GM21737 (cell line): ENCODE measurements around the gene SNED1.

Source experiments
- ATAC-seq: cut with Tn5 transposase; IDR thresholded peaks from one replicate; pipeline ENCODE4 v1.9.1; 2021; ENCODE audit warnings: mild to moderate bottlenecking, moderate library complexity; ENCODE audit not compliant: unreplicated experiment

Gene SNED1

DNA sequence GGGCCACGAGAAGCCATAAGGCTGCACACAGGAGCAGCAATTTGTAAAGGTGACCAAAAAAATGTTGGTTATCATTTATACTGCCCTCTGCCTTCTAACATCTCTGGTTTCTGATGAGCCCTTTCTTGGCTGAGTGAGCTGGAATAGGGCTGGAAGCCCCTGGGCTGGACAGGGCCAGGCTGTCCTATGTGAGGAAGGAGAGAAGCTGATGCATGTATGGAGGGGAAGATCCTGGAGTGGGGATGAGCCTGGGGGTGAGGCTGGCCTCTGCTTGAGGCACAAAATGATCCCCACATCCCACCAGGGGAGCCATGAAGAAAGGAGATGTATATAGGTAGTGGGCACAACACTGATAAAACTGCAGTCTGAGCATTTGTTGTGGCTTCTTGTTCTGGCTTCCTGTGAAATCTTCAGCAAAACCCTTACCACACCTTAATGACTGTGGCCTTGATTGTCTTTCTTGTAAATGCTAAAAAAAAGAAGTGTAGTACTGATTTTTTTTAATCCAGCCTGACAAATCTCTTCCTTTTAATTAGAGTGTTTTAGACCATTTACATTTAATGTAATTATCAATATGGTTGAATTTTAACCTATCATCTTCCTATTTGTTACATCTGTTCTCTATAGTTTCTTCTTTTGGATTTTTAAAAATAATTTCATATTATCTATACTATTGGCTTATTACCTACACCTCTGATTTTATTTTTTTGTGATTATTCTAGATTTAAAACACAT lies 5.6 kb downstream of the SNED1 start:
- ATAC-seq, result no peak

DNA sequence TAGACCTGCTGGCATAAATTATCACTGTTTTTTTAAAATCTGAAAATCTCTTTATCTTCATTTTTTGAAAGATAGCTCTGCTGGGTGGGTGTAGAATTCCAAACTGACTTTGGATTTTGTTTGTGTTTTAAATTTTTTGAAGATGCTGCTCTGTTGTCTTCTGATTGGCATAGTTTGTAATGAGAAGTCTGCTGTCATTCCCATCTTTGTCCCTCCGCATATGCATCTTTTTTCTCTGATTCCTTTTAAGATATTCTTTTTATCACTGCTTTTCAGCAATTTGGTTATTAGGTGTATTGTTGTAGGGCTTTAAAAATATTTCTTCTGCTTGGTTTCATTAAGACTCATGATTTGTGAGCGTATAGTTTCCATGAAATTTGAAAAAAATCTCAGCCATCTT lies 7.2 kb downstream of the SNED1 start:
- no peak for ATAC-seq

DNA sequence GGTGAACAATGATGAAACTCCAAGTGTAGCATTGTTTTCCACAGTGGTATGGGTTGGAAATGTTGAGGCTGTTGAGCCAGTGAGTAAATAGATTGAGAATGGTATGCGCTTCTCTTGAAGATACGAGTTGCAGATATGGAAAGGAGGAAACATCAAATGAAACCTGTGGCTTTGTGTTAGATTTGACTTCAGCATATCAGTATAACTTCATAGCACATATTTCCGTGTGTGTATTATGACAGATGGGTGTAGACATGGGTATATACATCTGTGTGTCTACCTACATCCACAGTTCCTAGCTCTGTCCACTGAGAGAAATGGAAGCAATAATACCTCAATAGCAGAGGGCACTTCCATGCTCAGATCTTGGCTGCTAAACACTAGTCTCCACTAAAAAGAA lies 8.0 kb downstream of the SNED1 start:
- no peak for ATAC-seq

DNA sequence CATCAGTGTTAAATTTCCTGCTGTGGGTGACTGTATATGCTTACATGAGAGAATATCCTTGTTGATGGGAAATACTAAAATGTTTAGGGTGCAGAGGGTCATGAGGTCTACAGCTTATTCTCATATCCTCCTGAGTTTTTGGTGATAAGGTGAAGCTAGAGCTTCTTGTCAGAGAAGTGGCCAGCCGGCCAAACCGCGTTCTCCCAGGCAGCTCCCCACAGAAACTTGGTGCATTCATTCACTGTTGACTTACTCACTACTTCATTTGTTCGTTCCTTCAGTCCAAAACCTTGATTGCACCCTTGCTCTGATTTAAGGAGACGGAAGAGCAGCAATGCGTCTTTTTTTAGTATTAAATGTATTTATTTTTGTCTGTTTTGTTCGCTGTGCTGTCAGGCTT lies 8.7 kb downstream of the SNED1 start:
- ATAC-seq, result no peak

DNA sequence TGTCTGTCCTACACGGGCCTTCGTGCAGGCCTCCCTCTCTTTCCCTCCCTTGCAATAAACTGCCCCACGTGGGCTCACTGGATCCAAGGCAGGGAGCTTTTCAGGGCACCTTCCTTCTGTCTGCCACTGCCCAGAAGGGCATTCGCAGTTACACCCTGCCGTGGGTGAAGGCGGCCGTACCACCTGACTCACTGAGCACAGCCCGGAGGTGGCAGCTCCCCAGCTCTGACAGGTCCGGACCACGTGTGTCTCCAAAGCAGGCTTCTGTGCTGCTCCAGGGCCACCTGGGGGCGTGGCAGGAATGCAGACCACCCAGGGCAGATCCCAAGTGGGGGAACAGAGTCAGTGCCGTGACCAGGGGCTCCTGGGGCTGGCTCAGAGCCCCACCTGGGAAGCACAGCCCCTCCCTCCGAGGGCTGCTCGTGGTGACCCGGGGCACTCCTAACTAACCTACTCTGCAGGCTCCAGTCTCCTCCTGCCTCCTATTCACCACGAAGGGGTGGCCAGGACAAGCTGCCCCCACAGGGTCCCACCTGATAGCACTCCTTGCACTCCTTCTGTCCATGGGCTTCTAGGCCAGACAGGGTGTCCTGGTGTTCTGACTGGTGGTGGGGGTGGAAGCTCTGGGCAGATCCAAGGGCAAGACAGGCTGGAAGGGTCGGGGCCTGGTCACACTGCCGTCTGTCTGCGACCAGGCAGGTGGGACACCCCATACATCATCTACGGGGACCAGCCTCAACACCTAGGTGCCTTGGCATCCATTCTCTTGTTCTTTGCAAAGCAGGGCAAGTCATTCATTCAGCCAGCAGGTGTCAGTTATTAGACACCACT lies 9.7 kb downstream of the SNED1 start:
- no peak for ATAC-seq

DNA sequence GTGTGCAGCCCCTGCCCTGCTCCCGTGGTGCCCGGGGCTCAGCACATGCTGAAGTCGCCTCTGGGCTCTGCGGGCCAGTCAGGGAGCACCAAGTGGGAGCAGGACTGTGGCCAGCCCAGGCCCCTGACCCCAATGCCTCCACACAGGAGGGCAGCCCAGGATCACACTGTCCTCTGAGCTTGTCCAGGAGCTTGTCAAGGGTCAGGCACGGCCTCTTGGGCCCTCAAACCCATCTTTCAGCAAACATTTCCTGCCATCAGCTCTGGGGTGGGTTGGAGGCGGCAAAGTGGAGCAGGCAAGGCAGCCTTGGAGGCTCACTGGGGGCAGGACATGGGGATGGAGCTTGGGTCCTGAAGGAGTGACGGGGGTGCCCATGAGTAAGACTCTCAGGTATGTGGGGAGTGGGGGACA lies 10.3 kb downstream of the SNED1 start:
- no peak for ATAC-seq

DNA sequence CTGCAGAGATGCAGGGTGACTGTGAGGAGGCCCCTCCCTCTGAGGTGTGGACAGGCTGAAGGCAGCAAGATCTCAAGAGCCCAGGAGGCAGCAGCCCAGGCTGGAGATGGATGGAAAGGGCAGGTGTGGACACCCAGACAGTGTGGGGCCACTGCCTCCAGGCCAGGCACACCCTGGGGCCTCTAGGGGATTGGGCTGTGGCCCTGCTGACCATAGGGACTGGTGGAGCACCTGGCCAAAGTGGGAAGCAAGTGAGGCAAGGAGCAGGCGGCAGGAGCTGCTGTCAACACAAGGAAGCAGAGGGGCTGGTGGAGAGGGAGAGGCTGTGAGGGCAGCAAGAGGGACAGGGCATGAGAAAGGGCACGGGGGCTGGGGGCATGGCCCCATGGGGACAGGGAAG lies 10.8 kb downstream of the SNED1 start:
- ATAC-seq, result no peak

DNA sequence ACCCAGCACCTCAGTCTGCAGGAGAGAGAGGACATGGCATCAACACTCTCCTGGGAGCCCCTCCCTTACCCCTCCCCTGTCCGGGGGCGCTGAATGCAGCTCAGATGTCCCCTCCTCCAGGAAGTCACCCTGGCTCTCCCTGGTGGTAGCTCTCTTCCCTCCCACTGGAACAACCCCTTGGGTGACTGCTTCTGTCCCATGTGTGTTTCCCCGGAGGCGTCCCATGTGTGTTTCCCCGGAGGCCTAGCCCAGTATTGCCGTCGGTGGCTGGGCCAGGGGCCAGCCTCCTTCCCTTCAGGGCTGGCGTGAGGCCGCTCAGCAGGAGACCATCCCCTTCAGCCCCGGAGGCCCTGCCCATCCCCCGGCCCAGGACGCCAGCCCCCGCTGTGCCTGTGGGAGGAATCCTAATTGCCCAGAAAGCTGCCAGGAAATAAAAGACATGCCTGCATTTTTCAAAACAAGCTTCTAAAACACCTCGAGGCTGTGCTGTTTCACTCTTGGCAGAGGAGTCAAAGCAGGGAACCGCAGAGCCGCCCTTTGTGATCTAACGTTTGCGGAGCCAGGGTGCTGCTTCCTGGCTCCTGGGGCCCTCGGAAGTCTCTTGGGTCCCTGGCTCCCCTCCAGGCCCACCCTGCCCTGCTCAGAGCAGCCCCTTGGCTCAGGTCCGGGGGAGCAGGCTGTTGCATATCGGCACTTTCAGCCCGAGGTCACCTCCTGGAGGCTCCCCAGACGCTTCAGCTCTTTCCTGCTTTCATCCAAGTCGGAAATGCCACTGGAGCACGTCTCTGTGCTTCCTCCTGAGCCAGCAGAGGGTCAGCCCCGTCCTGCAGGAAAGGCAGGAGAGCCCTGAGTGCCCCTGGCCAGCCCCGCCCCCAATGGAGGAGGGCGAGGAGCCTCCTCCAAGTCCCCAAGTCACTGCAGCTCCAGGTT lies 11.4 kb downstream of the SNED1 start:
- no peak for ATAC-seq

DNA sequence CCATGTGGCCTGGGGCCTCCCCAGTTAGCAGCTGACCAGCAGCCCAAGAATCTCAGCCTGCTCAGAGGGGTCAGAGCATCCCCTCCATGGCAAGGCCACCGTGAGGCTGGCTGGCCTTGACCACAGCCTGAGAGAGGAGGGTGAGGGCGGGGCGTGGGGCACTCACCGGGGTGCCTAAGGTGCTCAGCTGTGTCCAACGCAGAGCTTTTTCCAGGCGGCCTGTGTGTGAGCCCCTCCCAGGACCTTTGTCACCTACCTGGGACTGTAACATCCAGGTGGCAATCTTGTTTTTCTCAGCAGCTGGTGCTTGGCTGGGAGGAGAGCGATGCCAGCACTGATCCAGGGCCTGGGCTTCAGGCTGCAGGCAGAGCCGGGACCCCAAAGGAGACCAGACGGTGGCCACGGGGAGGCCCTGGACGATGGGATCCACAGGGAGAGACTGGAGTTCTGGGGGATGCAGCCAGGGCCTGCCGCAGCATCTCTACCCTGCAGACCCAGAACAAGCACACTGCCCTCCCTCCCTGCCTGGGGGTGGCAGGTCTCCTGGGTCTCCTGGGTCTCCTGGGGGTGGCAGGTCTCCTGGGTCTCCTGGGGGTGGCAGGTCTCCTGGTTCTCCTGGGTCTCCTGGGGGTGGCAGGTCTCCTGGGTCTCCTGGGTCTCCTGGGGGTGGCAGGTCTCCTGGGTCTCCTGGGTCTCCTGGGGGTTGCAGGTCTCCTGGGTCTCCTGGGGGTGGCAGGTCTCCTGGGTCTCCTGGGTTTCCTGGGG lies 12.3 kb downstream of the SNED1 start:
- no peak for ATAC-seq

DNA sequence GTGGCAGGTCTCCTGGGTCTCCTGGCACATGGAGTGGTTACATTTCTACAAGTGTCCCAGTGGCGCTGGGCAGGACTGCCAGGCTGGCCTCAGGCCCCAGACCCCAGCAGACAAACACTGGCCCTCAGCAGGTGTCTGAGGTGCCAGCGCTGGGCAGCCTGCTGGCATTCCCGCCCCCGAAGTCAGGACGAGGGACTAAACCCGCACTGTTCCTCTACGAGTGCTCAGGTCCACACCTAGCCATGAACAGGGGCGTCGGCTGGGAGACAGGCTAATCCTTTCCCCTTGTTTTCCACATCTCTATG lies 12.8 kb downstream of the SNED1 start:
- ATAC-seq, result no peak

DNA sequence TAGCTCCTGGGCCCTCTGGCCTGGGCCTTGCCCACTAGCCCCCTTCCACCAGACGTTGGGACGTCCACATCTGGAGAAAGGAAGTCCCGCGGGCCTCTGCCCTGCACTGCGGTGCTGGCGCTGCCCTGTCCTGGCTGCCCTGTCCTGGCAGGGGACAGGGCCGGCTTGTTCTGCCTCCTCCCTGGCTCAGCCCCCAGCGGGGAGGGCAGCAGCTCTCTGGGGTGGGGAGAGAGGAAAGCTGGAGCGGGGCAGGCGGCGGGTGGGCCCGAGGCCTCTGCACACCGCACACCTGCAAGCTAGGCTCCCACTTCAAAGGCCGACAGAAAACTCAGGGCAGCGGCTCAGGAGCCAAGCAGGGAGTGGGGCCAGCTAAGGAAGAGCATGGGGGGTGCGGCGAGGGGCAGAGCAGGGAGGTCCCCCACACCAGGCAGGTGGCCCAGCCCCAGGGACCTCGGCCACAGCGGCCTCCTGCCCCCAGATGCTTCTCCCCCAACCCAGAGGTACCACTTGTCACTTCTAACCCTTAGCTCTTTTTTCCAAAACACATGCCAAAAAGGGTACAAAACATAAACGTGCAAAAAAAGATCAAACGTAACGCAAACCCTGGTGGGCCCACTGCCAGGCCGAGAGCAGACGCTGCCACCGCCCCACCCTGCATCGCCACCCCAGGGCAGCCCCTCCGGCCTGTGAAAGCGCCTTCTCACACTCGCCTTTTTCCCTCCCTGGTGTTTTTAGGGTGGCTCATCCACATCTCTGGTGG lies 13.5 kb downstream of the SNED1 start:
- ATAC-seq, result no peak

DNA sequence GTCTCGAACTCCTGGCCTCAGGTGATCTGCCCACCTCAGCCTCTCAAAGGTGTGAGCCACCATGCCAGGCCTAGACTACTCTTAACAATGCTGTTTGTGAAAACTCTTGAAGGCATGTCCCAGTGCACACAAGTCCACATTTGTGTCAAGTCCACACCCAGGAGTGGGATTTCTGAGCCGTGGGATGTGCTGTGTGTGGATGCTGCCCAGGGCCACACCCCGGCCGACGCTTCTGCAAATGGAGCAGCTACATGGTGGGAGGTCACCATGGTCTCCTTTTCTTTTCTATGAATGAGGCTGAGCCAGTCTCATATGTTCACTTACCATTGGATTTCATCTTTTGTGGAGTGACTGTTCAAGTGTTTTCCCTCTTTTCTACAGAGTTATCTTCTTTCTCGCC lies 15.8 kb downstream of the SNED1 start:
- ATAC-seq, result no peak

DNA sequence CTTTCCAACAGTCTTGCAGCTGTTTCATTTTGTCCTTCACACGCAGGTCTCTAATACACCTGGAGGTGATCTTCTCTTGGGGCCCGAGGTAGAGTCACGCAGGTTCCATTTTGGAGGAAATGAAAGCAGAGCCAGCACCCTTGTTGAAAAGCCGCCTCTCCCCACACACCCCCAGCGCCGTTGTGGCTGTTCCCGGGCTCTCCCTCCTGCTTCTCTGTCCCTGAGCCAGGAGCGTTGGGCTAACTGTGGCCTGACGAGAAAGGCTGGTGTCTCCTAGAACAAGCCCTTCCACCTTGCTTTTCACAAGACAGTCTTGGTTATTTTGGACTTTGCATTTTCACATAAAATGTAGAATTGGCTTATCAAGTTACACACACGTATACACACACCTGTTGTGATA lies 16.3 kb downstream of the SNED1 start:
- ATAC-seq, result no peak

DNA sequence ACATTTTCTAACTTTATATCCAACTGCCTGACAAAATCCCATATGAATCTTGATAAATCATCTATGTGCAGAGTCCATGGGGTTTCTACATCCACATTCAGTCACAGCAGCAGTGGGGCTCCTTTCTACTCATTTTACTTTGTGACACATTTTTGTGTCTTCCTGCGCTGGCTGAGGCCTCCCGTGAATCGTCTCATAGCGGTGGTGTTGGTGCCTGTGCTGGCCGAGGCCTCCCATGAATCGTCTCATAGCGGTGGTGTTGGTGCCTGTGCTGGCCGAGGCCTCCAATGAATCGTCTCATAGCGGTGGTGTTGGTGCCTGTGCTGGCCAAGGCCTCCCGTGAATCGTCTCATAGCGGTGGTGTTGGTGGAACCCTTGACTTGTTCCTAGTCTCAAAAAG lies 17.0 kb downstream of the SNED1 start:
- ATAC-seq, result no peak

DNA sequence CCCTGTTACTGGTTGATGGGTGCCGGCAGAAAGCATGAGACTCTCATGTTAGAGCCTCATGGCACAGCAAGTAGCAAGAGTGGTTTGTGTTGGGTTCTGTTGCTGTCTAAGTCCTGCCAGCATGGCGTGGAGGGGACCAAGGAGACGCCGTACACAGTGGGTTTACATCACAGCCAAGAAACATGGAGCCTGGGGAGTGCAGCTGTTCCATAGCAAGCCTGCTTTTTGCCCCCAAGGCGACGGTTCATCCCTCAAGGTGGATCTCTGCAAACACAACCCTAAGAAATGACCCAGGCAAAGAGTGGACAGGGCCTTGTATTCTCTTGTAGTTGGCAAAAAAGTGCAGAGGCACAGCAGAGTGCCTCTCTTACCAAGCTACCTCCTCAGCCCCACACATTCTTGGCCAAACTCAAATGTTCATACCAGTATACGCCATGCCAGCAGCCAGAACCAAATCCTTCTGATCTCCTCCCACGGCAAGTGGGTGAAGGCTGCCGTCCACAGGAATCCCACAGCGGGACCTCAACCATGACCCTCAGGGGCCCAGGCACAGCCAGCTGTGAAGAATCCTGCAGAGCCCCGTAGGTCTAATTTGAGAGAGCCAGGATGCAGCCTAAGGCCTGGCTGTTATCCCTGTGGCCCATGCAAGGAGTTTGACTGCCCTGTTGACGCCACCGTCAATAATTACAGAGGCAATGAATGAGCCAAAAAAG lies 19.0 kb downstream of the SNED1 start:
- ATAC-seq, result no peak

DNA sequence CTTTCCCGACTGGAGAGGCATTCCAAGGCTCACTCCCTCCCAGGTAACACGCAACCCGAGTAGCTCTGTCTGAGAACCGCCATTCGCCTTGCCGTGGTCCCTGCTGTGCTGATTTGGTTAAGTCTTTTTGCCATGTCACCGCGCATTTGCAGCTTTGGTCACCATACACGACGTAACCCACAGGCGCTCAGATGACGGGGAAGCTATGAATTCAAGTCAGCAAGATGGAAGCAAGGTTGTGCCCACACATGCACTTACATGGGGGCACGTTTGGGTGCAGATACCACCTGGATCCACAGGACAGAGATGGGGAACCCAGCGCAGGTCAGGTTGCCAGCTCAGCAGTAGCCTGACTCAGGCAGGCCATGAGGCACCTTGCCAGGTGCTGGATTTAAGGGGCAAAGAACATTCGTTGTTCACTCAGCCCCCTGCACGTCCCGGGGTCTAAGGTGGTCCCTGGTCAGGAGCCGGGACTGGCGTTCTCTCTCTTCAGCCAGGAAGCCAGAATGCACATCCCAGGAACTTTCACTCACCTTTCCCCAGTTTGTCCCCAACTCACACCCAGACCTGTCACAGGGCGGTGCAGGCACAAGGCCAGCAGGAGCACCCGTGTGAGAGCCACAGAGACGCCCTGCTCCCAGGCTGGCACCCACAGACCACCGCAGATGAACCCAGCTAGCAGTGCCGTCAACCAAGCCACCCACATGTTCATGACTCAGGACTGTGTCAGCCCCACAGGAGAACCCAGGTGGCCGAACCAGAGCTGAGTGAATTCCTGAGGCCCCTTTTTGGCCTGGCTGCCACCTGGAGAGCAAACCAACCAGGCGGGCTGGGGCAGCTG lies 19.9 kb downstream of the SNED1 start:
- ATAC-seq, result no peak

DNA sequence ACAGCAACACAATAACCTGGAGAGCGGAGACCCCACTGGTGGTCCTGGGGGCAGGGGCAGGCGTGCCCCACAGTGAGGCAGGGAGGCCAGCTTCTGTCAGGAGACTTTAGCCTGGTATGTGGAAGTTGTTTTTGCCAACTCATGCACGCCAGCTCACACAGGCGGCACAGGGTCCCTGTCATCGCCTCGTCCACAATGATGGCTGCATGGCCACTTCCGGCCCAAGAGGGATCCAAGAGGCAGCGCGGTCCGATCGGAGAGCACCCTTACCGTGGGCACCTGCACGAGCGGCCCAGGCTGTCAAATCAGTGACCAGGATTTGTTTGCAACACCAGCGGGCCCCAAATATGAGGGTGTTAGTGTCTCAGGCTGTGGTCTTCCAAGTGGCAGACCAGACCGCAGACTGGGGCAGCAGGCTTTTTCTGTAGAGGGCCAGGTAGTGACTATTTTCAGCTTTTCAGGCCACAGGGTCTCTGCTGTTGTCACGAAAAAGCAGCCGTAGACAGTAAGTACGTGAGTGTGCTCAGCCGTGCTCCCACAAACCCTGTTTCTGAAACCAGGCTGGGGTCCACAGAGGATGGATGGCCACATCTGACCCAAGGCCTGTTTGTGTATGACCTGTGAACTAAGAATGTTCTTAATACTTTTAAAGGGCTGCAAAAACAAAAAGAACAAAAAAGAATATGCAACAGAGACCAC lies 21.2 kb downstream of the SNED1 start:
- no peak for ATAC-seq

DNA sequence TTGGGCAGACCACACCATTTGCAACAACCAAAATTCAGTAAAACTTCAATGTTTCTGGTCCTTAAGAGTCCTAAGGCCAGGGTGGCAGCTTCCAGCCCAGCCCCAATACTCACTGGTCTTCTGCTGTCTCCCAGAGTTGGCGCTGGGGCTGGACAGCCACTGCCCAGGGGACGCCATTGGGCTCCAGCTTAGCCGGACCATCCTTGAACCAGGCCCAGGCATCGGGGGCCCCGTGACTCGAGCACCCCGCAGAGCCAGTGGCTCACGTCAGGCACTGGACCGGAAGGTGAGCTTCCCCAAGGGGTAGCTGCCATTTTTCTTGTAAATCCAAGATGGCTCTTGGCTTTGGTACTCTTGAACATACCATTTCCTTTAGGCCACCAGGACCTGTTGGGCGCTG lies 21.8 kb downstream of the SNED1 start:
- ATAC-seq, result no peak
